Parathyroid adenoma (tissue), 2 donors: ENCODE data around the gene PYGB.

ENCODE experiments used
- H2AFZ ChIP-seq: fragments of 300-600 bp; sonication (generic); one replicate; pipeline ENCODE4 v1.7.0; 2017; ENCODE audit warnings: antibody characterized with exemption, mild to moderate bottlenecking
- H3K27ac ChIP-seq: fragments of 300-600 bp; sonication (generic); one replicate; pipeline ENCODE4 v1.7.0; 2017
- H3K27me3 ChIP-seq: fragments of 300-600 bp; sonication (generic); one replicate; pipeline ENCODE4 v1.7.0; 2017; ENCODE audit warnings: low read length; ENCODE audit not compliant: control insufficient read depth, insufficient read depth
- H3K36me3 ChIP-seq: fragments of 300-600 bp; sonication (generic); one replicate; pipeline ENCODE4 v1.7.0; 2017; ENCODE audit warnings: low read length; ENCODE audit not compliant: control insufficient read depth, insufficient read depth
- H3K4me1 ChIP-seq: fragments of 300-600 bp; sonication (generic); one replicate; pipeline ENCODE4 v1.7.0; 2017; ENCODE audit warnings: control low read depth
- H3K4me2 ChIP-seq: fragments of 300-600 bp; sonication (generic); one replicate; pipeline ENCODE4 v1.7.0; 2017; ENCODE audit warnings: low read length
- H3K4me3 ChIP-seq: fragments of 300-600 bp; sonication (generic); one replicate; pipeline ENCODE4 v1.7.0; 2017; ENCODE audit warnings: low read depth, low read length
- H3K79me2 ChIP-seq: fragments of 300-600 bp; sonication (generic); one replicate; pipeline ENCODE4 v1.7.0; 2017; ENCODE audit warnings: control low read depth
- H3K9ac ChIP-seq: fragments of 300-600 bp; sonication (generic); one replicate; pipeline ENCODE4 v1.7.0; 2017; ENCODE audit warnings: mild to moderate bottlenecking
- H3K9me3 ChIP-seq: fragments of 300-600 bp; sonication (generic); one replicate; pipeline ENCODE4 v1.7.0; 2017; ENCODE audit warnings: low read length; ENCODE audit not compliant: control insufficient read depth
- CTCF ChIP-seq: fragments of 300-600 bp; sonication (generic); IDR thresholded peaks from one replicate; pipeline ENCODE4 v1.7.0; 2017; ENCODE audit warnings: antibody characterized with exemption, mild to moderate bottlenecking
- donor health status: primary hyperparathyroidism.

Gene PYGB

GRCh38 chr20:25215521-25215920 lies 32.4 kb upstream of the PYGB start:
- H3K79me2 ChIP-seq, result no peaks in the 10 kb centered on the region
- no peaks in the 10 kb centered on the region for H3K36me3 ChIP-seq
- peaks cover 2% of the 10 kb centered on the region for H3K4me1 ChIP-seq
- no peak for TF ChIP-seq CTCF
- no peak overlapping the region for H3K27ac ChIP-seq
- H3K27me3 ChIP-seq, result no peaks in the 10 kb centered on the region
- no peak overlapping the region for H3K4me2 ChIP-seq
- no peak overlapping the region for H3K9ac ChIP-seq
- H3K4me3 ChIP-seq, result no peak overlapping the region
- no peaks in the 10 kb centered on the region for H3K9me3 ChIP-seq
- no peak overlapping the region for H2AFZ ChIP-seq

GRCh38 chr20:25216199-25216945 lies 31.5 kb upstream of the PYGB start:
- Histone ChIP-seq H2AFZ (no peak overlapping the region), H3K79me2 (no peaks in the 10 kb centered on the region), H3K4me3 (no peak overlapping the region), H3K36me3 (no peaks in the 10 kb centered on the region), H3K27me3 (no peaks in the 10 kb centered on the region), H3K9me3 (no peaks in the 10 kb centered on the region), H3K4me1 (peaks cover 7% of the 10 kb centered on the region), H3K4me2 (no peak overlapping the region), H3K27ac (no peak overlapping the region), H3K9ac (no peak overlapping the region)
- no peak for TF ChIP-seq CTCF

- Histone ChIP-seq H2AFZ (no peak overlapping the region), H3K9ac (no peak overlapping the region), H3K4me1 (peaks cover 7% of the 10 kb centered on the region), H3K4me2 (no peak overlapping the region), H3K4me3 (no peak overlapping the region), H3K79me2 (no peaks in the 10 kb centered on the region), H3K9me3 (no peaks in the 10 kb centered on the region), H3K27me3 (no peaks in the 10 kb centered on the region), H3K36me3 (no peaks in the 10 kb centered on the region), H3K27ac (no peak overlapping the region)
- TF ChIP-seq CTCF, result no peak
These were observed 30.4 kb upstream of the PYGB start for GRCh38 chr20:25217161-25218108.

GRCh38 chr20:25218109-25218486 lies 29.8 kb upstream of the PYGB start:
- Histone ChIP-seq H2AFZ (no peak overlapping the region), H3K4me2 (no peak overlapping the region), H3K27ac (no peak overlapping the region), H3K9me3 (no peaks in the 10 kb centered on the region), H3K36me3 (no peaks in the 10 kb centered on the region), H3K9ac (no peak overlapping the region), H3K4me1 (peaks cover 7% of the 10 kb centered on the region), H3K27me3 (no peaks in the 10 kb centered on the region), H3K4me3 (no peak overlapping the region), H3K79me2 (no peaks in the 10 kb centered on the region)
- TF ChIP-seq CTCF, result no peak
